GM12801 (cell line): ENCODE measurements around the gene ARGFX.

ENCODE experiments used
- CTCF ChIP-seq: IDR thresholded peaks from one replicate; pipeline ENCODE4 v1.5.1; 2011; ENCODE audit warnings: control low read depth; ENCODE audit not compliant: insufficient read length; ENCODE audit errors: extremely low read depth

ARGFX gene

GRCh38 chr3:121567649-121568048, at the start of gene ARGFX:
Gene ARGFX (plus strand): TSS chr3:121567949. CDS start chr3:121570714, 2,765 bp downstream.
- TF ChIP-seq CTCF = no peak

GRCh38 chr3:121517953-121518655, 49.6 kb upstream of the ARGFX start:
- no peak for TF ChIP-seq CTCF

- TF ChIP-seq CTCF = no peak
Measured at GRCh38 chr3:121520510-121520909, 47.2 kb upstream of the ARGFX start.

GRCh38 chr3:121529308-121529707, 38.4 kb upstream of the ARGFX start:
- no peak for TF ChIP-seq CTCF

GRCh38 chr3:121531269-121531668, 36.5 kb upstream of the ARGFX start:
- TF ChIP-seq CTCF = no peak

- TF ChIP-seq CTCF = no peak
Measured at GRCh38 chr3:121542924-121543323, 24.8 kb upstream of the ARGFX start.

- TF ChIP-seq CTCF = no peak
Measured at GRCh38 chr3:121545049-121545573, 22.6 kb upstream of the ARGFX start.
